Measurements from ENCODE around the gene ANKDD1A. TPM values are rescaled to one million over a fixed set of nuclear protein-coding genes. Genes with fewer than 3 reads are reported as not detected.

The ANKDD1A gene
- polyA plus RNA-seq, 1 donor from 2014 or later, result 7.0 TPM

DNA sequence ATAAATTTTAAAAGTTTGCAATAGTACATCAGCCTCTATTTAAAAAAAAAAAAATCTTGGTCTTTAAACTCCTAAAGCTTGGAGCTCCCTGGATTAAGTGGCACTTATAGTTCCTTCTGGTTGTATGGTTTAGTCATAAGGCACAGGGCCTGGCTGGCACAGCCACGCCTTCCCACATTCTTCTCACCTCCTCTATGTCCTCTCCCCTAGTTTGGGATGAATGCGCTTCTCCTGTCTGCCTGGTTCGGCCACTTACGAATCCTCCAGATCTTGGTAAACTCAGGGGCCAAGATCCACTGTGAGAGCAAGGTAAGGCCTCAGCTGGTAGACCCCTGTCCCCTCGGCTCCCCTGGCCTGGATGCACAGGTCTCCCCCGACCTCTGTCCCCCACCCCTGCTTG lies 10.0 kb downstream of the ANKDD1A start:
- no peak overlapping the region for H3K4me2 ChIP-seq (ENCODE audit: low read length)
- no peak overlapping the region for H2AFZ ChIP-seq (ENCODE audit: low read depth, low read length)
- no peaks in the 10 kb centered on the region for H3K79me2 ChIP-seq (replicated peaks; ENCODE audit: insufficient read depth, low read length)

DNA sequence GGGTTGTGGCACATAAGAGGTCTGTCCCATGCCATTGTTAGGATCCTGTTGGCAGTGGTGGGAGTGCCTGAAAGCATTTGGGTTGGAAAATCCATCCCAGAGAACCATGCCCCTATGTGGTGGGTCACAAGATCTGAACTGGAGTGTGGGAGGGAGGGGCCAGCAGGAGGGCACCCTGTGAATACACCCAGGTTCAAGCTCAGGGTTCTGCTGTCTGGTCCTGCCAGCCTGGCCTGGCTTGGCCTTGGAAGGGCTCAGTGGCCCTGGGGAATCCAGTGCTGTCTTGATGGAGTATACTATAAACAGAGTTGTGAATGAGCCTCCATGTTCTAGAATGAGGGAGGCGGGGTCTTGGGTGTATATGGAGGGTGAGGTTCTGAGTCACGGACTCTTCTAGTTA lies 11.8 kb downstream of the ANKDD1A start:
- Histone ChIP-seq H3K9me2 (ENCODE audit: insufficient read depth, low read length) (no peaks in the 10 kb centered on the region), H3K27ac (ENCODE audit: low read length) (no peak overlapping the region)
- no peak for TF ChIP-seq RAD21 (conservative IDR thresholded peaks at IDR 0.05)
- TF ChIP-seq MXI1 (conservative IDR thresholded peaks at IDR 0.05; ENCODE audit: poor library complexity, severe bottlenecking), result no peak
- TF ChIP-seq, protein P1, sequence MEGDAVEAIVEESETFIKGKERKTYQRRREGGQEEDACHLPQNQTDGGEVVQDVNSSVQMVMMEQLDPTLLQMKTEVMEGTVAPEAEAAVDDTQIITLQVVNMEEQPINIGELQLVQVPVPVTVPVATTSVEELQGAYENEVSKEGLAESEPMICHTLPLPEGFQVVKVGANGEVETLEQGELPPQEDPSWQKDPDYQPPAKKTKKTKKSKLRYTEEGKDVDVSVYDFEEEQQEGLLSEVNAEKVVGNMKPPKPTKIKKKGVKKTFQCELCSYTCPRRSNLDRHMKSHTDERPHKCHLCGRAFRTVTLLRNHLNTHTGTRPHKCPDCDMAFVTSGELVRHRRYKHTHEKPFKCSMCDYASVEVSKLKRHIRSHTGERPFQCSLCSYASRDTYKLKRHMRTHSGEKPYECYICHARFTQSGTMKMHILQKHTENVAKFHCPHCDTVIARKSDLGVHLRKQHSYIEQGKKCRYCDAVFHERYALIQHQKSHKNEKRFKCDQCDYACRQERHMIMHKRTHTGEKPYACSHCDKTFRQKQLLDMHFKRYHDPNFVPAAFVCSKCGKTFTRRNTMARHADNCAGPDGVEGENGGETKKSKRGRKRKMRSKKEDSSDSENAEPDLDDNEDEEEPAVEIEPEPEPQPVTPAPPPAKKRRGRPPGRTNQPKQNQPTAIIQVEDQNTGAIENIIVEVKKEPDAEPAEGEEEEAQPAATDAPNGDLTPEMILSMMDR (IDR thresholded peaks at IDR 0.05; ENCODE audit: poor library complexity, severe bottlenecking), result no peak
- TF ChIP-seq TAF1 (IDR thresholded peaks at IDR 0.05; ENCODE audit: low read depth), result no peak
- TF ChIP-seq EZH2 (IDR thresholded peaks at IDR 0.05; ENCODE audit: borderline replicate concordance, insufficient read depth, low read length, poor library complexity, severe bottlenecking), result no peak
- TF ChIP-seq REST (IDR thresholded peaks at IDR 0.05; ENCODE audit: borderline replicate concordance), result no peak
- TF ChIP-seq POLR2AphosphoS5 (IDR thresholded peaks at IDR 0.05), result no peak
- TF ChIP-seq EP300 (conservative IDR thresholded peaks at IDR 0.05; ENCODE audit: poor library complexity, severe bottlenecking), result no peak
- no peak for TF ChIP-seq SMC3 (conservative IDR thresholded peaks at IDR 0.05; ENCODE audit: poor library complexity)

More for the DNA sequence above, 10.0 kb downstream of the ANKDD1A start:
- no peak for TF ChIP-seq EZH2 (IDR thresholded peaks at IDR 0.05; ENCODE audit: borderline replicate concordance, insufficient read depth, low read length, poor library complexity, severe bottlenecking)
- no peak overlapping the region for H3K9ac ChIP-seq (ENCODE audit: low read length)
- no peaks in the 10 kb centered on the region for H3K9me3 ChIP-seq (ENCODE audit: low read length)
- no peaks in the 10 kb centered on the region for H3K27me3 ChIP-seq (ENCODE audit: insufficient read depth, low read depth, low read length)
- H3F3A ChIP-seq (ENCODE audit: insufficient read depth, low read length, poor library complexity, severe bottlenecking), result no peaks in the 10 kb centered on the region
- H3K4me3 ChIP-seq (ENCODE audit: low read length), result no peak overlapping the region
- H3K9me2 ChIP-seq (ENCODE audit: insufficient read depth, low read length), result no peaks in the 10 kb centered on the region
- H4K20me1 ChIP-seq (ENCODE audit: insufficient read depth), result no peaks in the 10 kb centered on the region
- H3K27ac ChIP-seq (ENCODE audit: low read length), result no peak overlapping the region
- no peaks in the 10 kb centered on the region for H3K36me3 ChIP-seq (ENCODE audit: insufficient read depth, low read length)

More for the DNA sequence above, 11.8 kb downstream of the ANKDD1A start:
- Histone ChIP-seq H3K9ac (ENCODE audit: low read length) (no peak overlapping the region), H3F3A (ENCODE audit: insufficient read depth, low read length, poor library complexity, severe bottlenecking) (no peaks in the 10 kb centered on the region), H3K79me2 (replicated peaks; ENCODE audit: insufficient read depth, low read length) (no peaks in the 10 kb centered on the region), H3K4me3 (ENCODE audit: low read length) (no peak overlapping the region), H3K27me3 (ENCODE audit: insufficient read depth, low read depth, low read length) (no peaks in the 10 kb centered on the region), H3K36me3 (ENCODE audit: insufficient read depth, low read length) (no peaks in the 10 kb centered on the region), H3K9me3 (ENCODE audit: low read length) (no peaks in the 10 kb centered on the region), H2AFZ (ENCODE audit: low read depth, low read length) (no peak overlapping the region), H3K4me2 (ENCODE audit: low read length) (no peak overlapping the region), H4K20me1 (ENCODE audit: insufficient read depth) (no peaks in the 10 kb centered on the region)

All from neural cell (in vitro differentiated cells).